SK-N-MC (cell line): Measurements from ENCODE around the gene KLHL11.

ENCODE experiments used
- EZH2 ChIP-seq: fragments of 200-600 bp; sonication (generic); IDR thresholded peaks from one replicate; pipeline ENCODE4 v1.6.1; 2017; ENCODE audit warnings: antibody characterized with exemption
- POLR2AphosphoS5 ChIP-seq: IDR thresholded peaks from 2 replicates; pipeline ENCODE4 v1.6.1; 2012; ENCODE audit warnings: mild to moderate bottlenecking, low read depth, low read length, borderline replicate concordance

GRCh38 chr17:41849251-41849990, 15.8 kb downstream of the KLHL11 start:
- TF ChIP-seq POLR2AphosphoS5 (no peak), EZH2 (no peak)
